ENCODE data around the gene SLC7A8. TPM values are rescaled to one million over a fixed set of nuclear protein-coding genes. Genes with fewer than 3 reads are reported as not detected.
A peak's percentile ranks its signal among the peaks of the same experiment; 100 is the strongest.
"Not testable (repeated sequence)": the region's sequence is repeated elsewhere in the genome, so short reads cannot be mapped to it uniquely, and the experiment has no call there.

SLC7A8 gene
- total RNA-seq = 10 to 100 TPM; 46.8 to 98.9 (median 61.9) TPM

DNA sequence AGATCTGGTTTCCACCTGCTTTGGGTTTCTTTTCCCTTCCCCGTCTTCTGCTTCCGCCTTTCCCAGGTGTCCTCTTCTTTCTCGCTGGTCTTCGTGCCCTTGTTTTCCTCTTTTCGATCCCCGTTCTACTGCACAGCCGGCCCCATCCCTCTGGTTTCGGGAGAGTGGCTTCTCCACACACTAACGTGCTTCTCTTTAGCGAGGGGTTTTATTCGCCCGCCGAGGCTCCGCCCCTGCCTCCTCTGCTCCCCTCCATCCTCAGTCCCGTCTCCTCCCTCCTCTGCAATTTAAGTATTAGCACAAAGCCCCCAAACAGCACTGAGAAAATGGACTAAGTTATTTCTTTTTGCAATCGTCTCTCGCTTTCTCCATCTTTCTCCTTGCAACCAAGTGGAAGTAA, at the start of gene SLC7A8:
Gene SLC7A8 (minus strand): TSS at position 182 of the 400 bp plus-strand sequence. CDS start 746 bp downstream, outside the sequence.
- Histone ChIP-seq H3K27me3 (no peaks in the 10 kb centered on the region), H3K27ac (peak within 1 kb of the TSS; percentile 69 to 76), H3K4me3 (peak within 1 kb of the TSS; percentile 42 to 66 (median 62)), H3K9me3 (no peaks in the 10 kb centered on the region), H3K36me3 (no peaks in the 10 kb centered on the region), H3K4me1 (no peaks in the 10 kb centered on the region)
- TF ChIP-seq, protein P1, sequence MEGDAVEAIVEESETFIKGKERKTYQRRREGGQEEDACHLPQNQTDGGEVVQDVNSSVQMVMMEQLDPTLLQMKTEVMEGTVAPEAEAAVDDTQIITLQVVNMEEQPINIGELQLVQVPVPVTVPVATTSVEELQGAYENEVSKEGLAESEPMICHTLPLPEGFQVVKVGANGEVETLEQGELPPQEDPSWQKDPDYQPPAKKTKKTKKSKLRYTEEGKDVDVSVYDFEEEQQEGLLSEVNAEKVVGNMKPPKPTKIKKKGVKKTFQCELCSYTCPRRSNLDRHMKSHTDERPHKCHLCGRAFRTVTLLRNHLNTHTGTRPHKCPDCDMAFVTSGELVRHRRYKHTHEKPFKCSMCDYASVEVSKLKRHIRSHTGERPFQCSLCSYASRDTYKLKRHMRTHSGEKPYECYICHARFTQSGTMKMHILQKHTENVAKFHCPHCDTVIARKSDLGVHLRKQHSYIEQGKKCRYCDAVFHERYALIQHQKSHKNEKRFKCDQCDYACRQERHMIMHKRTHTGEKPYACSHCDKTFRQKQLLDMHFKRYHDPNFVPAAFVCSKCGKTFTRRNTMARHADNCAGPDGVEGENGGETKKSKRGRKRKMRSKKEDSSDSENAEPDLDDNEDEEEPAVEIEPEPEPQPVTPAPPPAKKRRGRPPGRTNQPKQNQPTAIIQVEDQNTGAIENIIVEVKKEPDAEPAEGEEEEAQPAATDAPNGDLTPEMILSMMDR (IDR thresholded peaks at IDR 0.05) = no peak
- TF ChIP-seq POLR2A (IDR thresholded peaks at IDR 0.05) = peak; percentile 98
- peak; percentile 88 to 93 (median 88) for TF ChIP-seq POLR2AphosphoS5 (IDR thresholded peaks at IDR 0.05)
- intact Hi-C loops (cut with DNase I; ENCODE audit: low total_unique reads) = no loop called here
- peak; percentile 52 to 68 for DNase-seq (ENCODE audit: low spot score in 2 of 2)

DNA sequence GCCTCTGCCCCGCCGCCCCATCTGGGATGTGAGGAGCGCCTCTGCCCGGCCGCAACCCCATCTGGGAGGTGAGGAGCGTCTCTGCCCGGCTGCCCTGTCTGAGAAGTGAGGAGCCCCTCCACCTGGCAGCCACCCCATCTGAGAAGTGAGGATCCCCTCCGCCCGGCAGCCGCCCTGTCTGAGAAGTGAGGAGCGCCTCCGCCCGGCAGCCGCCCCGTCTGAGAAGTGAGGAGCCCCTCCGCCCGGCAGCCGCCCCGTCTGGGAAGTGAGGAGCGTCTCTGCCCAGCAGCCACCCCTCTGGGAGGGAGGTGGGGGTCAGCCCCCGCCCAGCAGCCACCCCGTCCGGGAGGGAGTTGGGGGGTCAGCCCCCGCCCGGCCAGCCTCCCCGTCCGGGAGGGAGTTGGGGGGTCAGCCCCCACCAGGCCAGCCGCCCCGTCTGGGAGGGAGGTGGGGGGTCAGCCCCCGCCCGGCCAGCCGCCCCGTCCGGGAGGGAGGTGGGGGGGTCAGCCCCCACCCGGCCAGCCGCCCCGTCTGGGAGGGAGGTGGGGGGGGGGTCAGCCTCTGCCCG, 48.9 kb upstream of the SLC7A8 start:
- H3K27ac ChIP-seq; intact Hi-C loops (cut with DNase I; ENCODE audit: low total_unique reads); H3K36me3 ChIP-seq: not testable (repeated sequence)

DNA sequence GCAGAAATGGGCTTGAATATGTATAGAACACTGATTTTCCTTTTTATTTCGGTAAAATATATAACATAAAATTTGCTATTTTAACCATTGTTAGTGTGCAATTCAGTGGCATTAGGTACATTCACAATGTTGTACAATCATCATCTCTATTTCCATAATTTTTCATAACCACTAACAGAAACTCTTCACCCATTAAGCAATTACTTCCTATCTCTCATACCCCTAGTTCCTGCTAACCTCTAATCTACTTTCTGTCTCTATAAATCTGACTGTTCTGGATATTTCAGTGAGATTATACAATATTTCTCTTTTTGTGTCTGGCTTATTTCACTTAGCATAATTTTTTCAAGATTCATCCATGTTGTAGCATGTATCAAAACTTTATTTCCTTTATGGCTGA, 45.4 kb upstream of the SLC7A8 start:
- intact Hi-C loops (cut with DNase I; ENCODE audit: low total_unique reads) = no loop called here
- Histone ChIP-seq H3K27me3 (no peaks in the 10 kb centered on the region), H3K4me1 (no peaks in the 10 kb centered on the region), H3K27ac (no peak overlapping the region), H3K4me3 (no peak overlapping the region), H3K36me3 (no peaks in the 10 kb centered on the region), H3K9me3 (no peaks in the 10 kb centered on the region)
- DNase-seq (ENCODE audit: low spot score in 2 of 2) = no peak
- TF ChIP-seq POLR2AphosphoS5 (IDR thresholded peaks at IDR 0.05) (no peak), POLR2A (IDR thresholded peaks at IDR 0.05) (no peak)
- TF ChIP-seq, protein P1 (IDR thresholded peaks at IDR 0.05) = no peak

More for the DNA sequence above, 48.9 kb upstream of the SLC7A8 start:
- not testable (repeated sequence) for H3K9me3 ChIP-seq; H3K4me1 ChIP-seq; H3K4me3 ChIP-seq; H3K27me3 ChIP-seq; DNase-seq (ENCODE audit: low spot score in 2 of 2)

DNA sequence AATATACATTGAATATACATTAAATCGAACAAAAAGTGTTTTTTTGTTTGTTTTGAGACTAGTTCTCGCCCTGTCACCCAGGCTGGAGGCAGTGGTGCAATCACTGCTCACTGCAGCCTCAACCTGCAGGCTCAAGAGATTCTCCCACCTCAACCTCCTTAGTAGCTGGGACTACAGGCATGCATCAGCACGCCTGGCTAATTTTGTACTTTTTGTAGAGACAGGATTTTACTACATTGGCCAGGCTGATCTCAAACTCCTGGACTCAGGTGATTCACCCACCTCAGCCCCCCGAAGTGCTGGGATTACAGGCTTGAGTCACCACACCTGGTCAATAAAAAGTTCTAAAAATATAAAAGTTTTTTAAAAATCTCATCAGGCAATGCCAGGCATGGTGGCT, 44.1 kb upstream of the SLC7A8 start:
- Histone ChIP-seq H3K36me3 (no peaks in the 10 kb centered on the region), H3K27ac (no peak overlapping the region), H3K9me3 (no peaks in the 10 kb centered on the region), H3K27me3 (no peaks in the 10 kb centered on the region), H3K4me3 (no peak overlapping the region), H3K4me1 (no peaks in the 10 kb centered on the region)
- intact Hi-C loops (cut with DNase I; ENCODE audit: low total_unique reads) = no loop called here
- TF ChIP-seq POLR2AphosphoS5 (IDR thresholded peaks at IDR 0.05) = no peak
- TF ChIP-seq POLR2A (IDR thresholded peaks at IDR 0.05) = no peak
- TF ChIP-seq, protein P1 (IDR thresholded peaks at IDR 0.05) = no peak
- no peak for DNase-seq (ENCODE audit: low spot score in 2 of 2)

DNA sequence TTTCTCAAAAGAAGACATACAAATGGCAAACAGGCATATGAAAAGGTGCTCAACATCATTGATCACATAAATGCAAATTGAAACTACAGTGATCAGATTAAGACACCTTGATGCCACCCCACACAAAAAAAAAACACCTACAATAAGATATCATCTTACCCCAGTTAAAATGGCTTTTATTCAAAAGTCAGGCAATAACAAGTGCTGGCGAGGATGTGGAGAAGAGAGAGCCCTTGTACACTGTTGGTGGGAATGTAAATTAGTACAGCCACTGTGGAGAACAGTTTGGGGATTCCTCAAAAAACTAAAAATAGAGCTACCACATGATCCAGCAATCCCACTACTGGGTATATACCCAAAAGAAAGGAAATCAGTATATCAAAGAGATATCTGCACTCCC, 41.5 kb upstream of the SLC7A8 start:
- H3K4me1 ChIP-seq; H3K27ac ChIP-seq; intact Hi-C loops (cut with DNase I; ENCODE audit: low total_unique reads); H3K27me3 ChIP-seq; H3K36me3 ChIP-seq; H3K9me3 ChIP-seq; H3K4me3 ChIP-seq; DNase-seq (ENCODE audit: low spot score in 2 of 2): not testable (repeated sequence)

DNA sequence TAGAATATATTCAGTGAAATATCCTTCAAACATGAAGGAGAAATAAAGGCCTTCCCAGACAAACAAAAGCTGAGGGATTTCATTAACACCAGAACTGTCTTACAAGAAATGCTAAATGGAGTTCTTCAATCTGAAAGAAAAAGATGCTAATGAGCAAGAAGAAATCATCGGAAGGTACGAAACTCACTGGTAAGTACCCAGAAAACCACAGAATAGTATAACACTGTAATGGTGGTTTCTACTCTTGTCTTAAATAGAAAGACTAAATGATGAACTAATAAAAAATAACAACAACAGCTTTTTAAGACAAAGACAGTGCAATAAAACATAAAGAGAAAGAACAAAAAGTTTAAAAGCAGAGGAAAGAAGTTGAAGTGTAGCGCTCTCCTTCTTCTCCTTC, 35.6 kb upstream of the SLC7A8 start:
- Histone ChIP-seq H3K27me3 (no peaks in the 10 kb centered on the region), H3K4me3 (no peak overlapping the region), H3K27ac (no peak overlapping the region), H3K9me3 (peaks cover 0 to 5% of the 10 kb centered on the region in 2 donors), H3K4me1 (no peaks in the 10 kb centered on the region), H3K36me3 (no peaks in the 10 kb centered on the region)
- TF ChIP-seq, protein P1 (IDR thresholded peaks at IDR 0.05) = no peak
- TF ChIP-seq POLR2AphosphoS5 (IDR thresholded peaks at IDR 0.05) (no peak), POLR2A (IDR thresholded peaks at IDR 0.05) (no peak)
- intact Hi-C loops (cut with DNase I; ENCODE audit: low total_unique reads) = no loop called here
- no peak for DNase-seq (ENCODE audit: low spot score in 2 of 2)

Data from breast epithelium (tissue), 4 donors.